ENCODE measurements around the gene ZNF69.
A peak's percentile ranks its signal among the peaks of the same experiment; 100 is the strongest.
"Not testable (repeated sequence)": the region's sequence is repeated elsewhere in the genome, so short reads cannot be mapped to it uniquely, and the experiment has no call there.

Gene ZNF69

GRCh38 chr19:11902228-11902627, 14.6 kb downstream of the ZNF69 start:
- DNase-seq: no peak

DNA sequence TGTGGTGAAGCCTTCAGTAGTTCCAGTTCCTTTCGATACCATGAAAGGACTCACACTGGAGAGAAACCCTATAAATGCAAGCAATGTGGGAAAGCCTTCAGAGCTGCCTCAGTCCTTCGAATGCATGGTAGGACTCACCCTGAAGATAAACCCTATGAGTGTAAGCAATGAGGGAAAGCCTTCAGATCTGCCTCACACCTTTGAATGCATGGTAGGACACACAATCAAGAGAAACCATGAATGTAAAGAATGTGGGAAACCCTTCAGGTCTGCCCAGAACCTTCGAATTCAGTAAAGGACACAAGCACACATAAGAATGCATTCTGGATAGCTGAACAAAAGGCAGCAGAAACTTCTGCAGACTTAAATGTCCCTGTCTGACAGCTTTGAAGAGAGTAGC, 18.3 kb downstream of the ZNF69 start:
- no peak for DNase-seq

DNA sequence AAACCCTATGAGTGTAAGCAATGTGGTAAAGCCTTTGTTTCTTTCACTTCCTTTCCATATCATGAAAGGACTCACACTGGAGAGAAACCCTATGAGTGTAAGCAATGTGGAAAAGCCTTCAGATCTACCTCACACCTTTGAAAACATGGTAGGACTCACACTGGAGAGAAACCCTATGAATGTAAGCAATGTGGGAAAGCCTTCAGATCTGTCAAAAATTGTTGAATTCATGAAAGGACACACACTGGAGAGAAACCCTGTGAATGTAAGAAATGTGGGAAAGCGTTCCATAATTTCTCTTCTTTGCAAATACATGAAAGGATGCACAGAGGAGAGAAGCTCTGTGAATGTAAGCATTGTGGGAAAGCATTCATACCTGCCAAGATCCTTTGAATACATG, 24.4 kb downstream of the ZNF69 start:
- not testable (repeated sequence) for DNase-seq

DNA sequence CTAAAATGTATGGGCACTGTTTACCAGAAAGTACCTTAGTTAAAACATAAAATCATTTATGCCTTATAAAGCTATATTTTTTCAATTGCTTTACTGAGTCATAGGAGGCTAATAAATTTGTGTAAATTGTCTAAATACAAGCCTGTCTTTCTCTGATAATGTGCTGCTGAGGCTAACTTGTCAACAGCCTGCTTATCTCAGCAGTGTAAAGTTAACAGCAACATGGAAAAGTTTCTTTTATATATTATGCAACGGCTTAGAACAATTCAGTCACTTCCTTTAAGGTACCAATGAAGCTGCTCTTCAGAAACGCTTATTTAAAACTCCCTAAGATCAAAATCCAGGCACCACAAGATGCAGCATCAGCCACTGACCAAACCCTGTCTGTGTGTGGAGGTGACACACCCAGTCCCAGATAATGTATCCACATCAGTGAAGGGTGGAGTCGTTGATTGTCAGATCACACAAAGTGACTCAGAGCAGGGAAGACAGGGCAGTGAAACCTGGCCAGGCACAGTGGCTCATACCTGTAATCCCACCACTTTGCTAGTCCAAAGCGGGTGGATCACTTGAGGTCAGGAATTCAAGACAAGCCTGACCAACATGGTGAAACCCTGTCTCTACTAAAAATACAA, 27.0 kb downstream of the ZNF69 start:
- not testable (repeated sequence) for DNase-seq

DNA sequence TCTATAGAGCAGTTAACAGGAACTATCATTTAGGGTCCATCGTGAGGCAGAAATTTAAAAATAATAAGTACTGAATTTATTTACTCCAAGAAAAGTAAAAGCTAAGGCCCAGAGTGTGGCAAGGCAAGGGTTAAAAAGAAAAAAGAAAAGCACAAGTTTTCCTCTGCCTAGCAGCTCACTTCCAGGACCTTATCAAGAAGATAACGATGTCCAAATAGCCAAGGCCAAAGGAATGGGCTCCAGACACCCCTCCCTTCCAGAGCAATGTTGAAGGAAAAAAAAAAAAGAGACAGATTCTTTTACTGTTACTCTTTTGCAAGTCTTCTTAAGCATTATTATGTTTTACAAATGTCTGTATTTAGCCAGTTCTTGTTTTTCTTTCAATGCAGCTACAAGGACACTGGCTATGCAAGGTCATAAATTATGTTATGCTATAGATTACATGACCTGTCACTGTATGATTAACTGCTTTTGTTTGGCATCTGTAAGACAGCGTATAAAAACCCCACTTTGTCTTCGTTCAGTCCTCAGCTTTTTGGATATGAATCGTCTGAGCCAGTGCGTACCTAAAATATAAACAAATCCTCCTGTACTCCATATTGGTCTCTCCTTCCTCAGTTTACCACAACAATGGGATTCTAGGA, 34.4 kb downstream of the ZNF69 start:
- no peak for DNase-seq

GRCh38 chr19:11924886-11925650, 37.5 kb downstream of the ZNF69 start, which contains the start of gene ZNF700:
Gene ZNF700, plus strand, starts transcription at chr19:11925107. Its CDS starts 104 bp downstream, at chr19:11925211.
- DNase-seq: peak; percentile 89

DNA sequence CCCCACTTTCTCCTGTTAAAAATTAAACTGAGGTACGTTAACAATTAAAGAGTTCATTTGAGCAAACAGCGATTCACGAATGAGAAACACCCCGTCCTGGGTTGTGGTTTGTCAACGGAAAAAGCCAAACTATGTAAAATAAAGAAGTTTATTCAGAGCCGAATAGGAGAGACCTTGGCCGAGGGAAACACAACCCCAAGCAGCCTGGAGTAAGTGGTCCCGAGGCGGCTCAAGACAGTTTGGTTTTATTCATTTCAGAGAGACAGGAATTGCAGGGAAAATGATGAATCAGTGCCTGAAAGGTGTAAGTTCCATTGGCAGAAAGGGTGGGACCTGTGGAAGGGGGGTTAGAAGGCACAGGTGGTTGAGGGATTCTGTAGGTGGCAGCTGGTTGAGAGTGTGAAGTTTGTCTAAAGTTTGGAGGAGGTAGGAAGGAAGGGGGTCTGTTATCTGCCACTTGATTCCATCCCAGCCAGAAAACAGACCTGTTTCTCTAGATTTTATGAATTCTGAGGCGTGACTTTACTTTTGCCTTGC, 38.1 kb downstream of the ZNF69 start:
- not testable (repeated sequence) for DNase-seq

DNA sequence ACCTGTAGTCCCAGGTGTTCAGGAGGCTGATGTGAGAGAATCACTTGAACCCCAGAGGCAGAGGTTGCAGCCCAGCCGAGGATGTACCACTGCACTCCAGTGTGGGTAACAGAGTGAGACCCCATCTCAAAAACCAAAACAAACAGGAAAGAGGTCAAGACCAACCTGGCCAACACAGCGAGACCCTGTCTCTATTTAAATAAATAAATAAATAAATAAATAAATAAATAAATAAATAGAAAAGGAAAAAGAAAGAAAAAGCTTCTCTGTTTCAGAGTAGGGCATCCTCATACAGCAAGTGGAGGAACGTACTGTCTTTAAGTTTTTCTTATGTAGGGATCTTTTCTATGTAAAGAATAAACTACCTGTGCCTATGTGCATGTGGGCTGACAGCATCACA, 39.6 kb downstream of the ZNF69 start:
- DNase-seq: no peak

- DNase-seq: no peak
Observed at GRCh38 chr19:11931051-11931450, 43.5 kb downstream of the ZNF69 start.

GRCh38 chr19:11931513-11931912, 43.9 kb downstream of the ZNF69 start:
- DNase-seq: no peak

GRCh38 chr19:11935829-11936228, 48.2 kb downstream of the ZNF69 start:
- DNase-seq: not testable (repeated sequence)

- DNase-seq: not testable (repeated sequence)
Observed at GRCh38 chr19:11938383-11938782, 50.8 kb downstream of the ZNF69 start.

DNA sequence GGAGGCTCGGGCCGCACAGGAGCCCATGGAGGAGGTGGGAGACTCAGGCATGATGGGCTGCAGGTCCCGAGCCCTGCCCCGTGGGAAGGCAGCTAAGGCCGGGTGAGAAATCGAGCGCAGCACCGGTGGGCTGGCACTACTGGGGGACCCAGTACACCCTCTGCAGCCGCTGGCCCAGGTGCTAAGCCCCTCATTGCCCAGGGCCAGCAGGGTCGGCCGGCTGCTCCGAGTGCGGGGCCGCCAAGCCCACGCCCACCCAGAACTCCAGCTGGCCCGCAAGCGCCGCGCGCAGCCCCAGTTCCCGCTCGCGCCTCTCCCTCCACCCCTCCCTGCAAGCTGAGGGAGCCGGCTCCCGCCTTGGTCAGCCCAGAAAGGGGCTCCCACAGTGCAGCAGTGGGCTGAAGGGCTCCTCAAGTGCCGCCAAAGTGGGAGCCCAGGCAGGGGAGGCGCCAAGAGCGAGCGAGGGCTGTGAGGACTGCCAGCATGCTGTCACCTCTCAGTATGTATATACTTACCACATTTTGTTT, 53.8 kb downstream of the ZNF69 start:
- DNase-seq: not testable (repeated sequence)

DNA sequence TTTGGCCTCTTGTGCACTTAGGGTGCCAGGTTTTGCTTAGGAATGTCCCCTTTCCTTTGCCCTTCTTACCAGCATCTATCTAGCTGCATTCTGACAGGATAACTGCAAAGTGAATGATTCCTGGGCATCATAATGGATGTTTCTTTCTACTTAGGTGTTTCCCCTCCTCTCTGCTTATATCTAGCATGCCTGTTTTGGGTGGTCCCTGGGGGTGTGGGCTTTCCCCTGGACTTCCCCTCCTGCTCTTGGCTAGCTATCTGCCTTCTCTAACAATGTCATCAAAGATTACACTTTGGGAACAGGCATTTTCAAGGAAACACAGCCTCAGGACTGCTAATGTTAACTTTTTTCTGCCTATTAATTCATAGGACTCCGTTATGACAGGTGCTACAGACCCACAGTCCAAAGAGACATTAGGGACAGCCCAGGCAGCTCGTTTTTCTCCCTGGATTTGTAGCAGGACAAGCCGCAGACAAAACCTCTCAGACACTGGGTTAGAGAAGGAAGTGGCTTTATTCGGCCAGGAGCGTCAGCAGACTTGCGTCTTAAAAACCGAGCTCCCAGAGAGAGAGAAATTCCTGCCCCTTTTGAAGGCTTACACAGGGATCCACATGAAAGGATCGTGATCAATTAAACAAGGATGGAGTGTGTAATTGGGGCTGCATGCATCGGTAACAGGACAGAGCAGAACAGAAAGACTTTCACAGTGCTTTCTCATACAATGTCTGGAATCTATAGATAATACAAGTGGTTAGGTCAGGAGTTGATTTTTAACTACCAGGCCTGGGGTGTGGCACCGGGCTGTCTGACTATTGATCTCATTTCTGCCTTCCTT, 54.6 kb downstream of the ZNF69 start:
- DNase-seq: no peak

- DNase-seq: no peak
Observed at GRCh38 chr19:11942843-11943108, 55.2 kb downstream of the ZNF69 start.

GRCh38 chr19:11944656-11945055, 57.1 kb downstream of the ZNF69 start:
- no peak for DNase-seq

- no peak for DNase-seq
Observed at GRCh38 chr19:11948646-11949045, 61.1 kb downstream of the ZNF69 start.

GRCh38 chr19:11949201-11949600, 61.6 kb downstream of the ZNF69 start:
- no peak for DNase-seq

DNA sequence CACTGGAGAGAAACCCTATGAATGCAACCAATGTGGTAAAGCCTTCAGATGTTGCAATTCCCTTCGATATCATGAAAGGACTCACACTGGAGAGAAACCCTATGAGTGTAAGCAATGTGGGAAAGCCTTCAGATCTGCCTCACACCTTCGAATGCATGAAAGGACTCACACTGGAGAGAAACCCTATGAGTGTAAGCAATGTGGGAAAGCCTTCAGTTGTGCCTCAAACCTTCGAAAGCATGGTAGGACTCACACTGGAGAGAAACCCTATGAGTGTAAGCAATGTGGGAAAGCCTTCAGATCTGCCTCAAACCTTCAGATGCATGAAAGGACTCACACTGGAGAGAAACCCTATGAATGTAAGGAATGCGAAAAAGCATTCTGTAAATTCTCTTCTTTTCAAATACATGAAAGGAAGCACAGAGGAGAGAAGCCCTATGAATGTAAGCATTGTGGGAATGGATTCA, 62.1 kb downstream of the ZNF69 start:
- not testable (repeated sequence) for DNase-seq

DNA sequence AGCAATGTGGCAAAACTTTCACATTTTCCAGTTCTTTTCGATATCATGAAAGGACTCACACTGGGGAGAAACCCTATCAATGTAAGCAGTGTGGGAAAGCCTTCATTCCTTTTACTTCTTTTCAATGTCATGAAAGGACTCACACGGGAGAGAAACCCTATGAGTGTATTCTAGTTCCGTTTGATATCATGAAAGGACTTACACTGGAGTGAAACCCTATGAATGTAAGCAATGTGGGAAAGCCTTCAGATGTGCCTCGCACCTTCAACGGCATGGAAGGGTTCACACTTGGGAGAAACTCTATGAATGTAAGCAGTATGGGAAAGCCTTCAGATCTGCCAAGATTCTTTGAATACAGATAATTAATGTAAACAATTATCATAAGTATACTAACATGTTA, 62.7 kb downstream of the ZNF69 start:
- DNase-seq: no peak

Measured in GDM1 (cell line).